ENCODE measurements around the gene TCEAL1.
A peak's percentile ranks its signal among the peaks of the same experiment; 100 is the strongest.
"Not testable (repeated sequence)": the region's sequence is repeated elsewhere in the genome, so short reads cannot be mapped to it uniquely, and the experiment has no call there.

TCEAL1 gene

GRCh38 chrX:103628386-103629317 lies at the start of gene TCEAL1:
TSS of gene TCEAL1 (plus strand) at chrX:103628975. CDS start at chrX:103629917, 942 bp downstream.
- peak; percentile 13 for DNase-seq (ENCODE audit: low read depth)

- DNase-seq (ENCODE audit: low read depth) = no peak
Measured at GRCh38 chrX:103584596-103584995, 44.2 kb upstream of the TCEAL1 start.

- peak; percentile 42 for DNase-seq (ENCODE audit: low read depth)
Measured at GRCh38 chrX:103585411-103586313, 43.1 kb upstream of the TCEAL1 start, which contains the start of gene TCEAL4. TSS of gene TCEAL4 (plus strand) at chrX:103585515. CDS start at chrX:103586676, 1,161 bp downstream.

GRCh38 chrX:103586314-103586646 lies 42.5 kb upstream of the TCEAL1 start:
- DNase-seq (ENCODE audit: low read depth) = no peak

GRCh38 chrX:103586659-103587058 lies 42.1 kb upstream of the TCEAL1 start:
- DNase-seq (ENCODE audit: low read depth) = no peak

GRCh38 chrX:103592295-103592694 lies 36.5 kb upstream of the TCEAL1 start:
- not testable (repeated sequence) for DNase-seq (ENCODE audit: low read depth)

- not testable (repeated sequence) for DNase-seq (ENCODE audit: low read depth)
Measured at GRCh38 chrX:103595202-103595601, 33.6 kb upstream of the TCEAL1 start.

GRCh38 chrX:103607364-103608305 lies 21.1 kb upstream of the TCEAL1 start, which contains the start of gene TCEAL3:
TSS of gene TCEAL3 (plus strand) at chrX:103607963. CDS start at chrX:103609065, 1,102 bp downstream.
- DNase-seq (ENCODE audit: low read depth) = no peak

GRCh38 chrX:103608306-103608963 lies 20.3 kb upstream of the TCEAL1 start:
- no peak for DNase-seq (ENCODE audit: low read depth)

GRCh38 chrX:103610282-103610681 lies 18.5 kb upstream of the TCEAL1 start:
- DNase-seq (ENCODE audit: low read depth) = no peak

- DNase-seq (ENCODE audit: low read depth) = no peak
Measured at GRCh38 chrX:103613362-103613890, 15.3 kb upstream of the TCEAL1 start.

GRCh38 chrX:103614999-103615398 lies 13.8 kb upstream of the TCEAL1 start:
- no peak for DNase-seq (ENCODE audit: low read depth)

GRCh38 chrX:103615781-103616371 lies 12.9 kb upstream of the TCEAL1 start:
- DNase-seq (ENCODE audit: low read depth) = no peak

GRCh38 chrX:103616676-103617186 lies 12.0 kb upstream of the TCEAL1 start:
- DNase-seq (ENCODE audit: low read depth) = no peak

- DNase-seq (ENCODE audit: low read depth) = no peak
Measured at GRCh38 chrX:103624111-103624510, 4.7 kb upstream of the TCEAL1 start.

- no peak for DNase-seq (ENCODE audit: low read depth)
Measured at GRCh38 chrX:103626855-103627254, 1.9 kb upstream of the TCEAL1 start.

- DNase-seq (ENCODE audit: low read depth) = no peak
Measured at GRCh38 chrX:103629318-103630170, 769 bp downstream of the TCEAL1 start.

GRCh38 chrX:103630171-103630511 lies 1.4 kb downstream of the TCEAL1 start:
- no peak for DNase-seq (ENCODE audit: low read depth)

- DNase-seq (ENCODE audit: low read depth) = no peak
Measured at GRCh38 chrX:103631145-103631544, 2.4 kb downstream of the TCEAL1 start.
